Activated naive CD4-positive, alpha-beta T cell treated with anti-CD3 and anti-CD28 coated beads, Interleukin-2, amount 10 ng/mL, durations not matched to agents 7 days and 5 days (primary cell): ENCODE measurements around the gene CCDC137.
A peak's percentile ranks its signal among the peaks of the same experiment; 100 is the strongest.
"Not testable (repeated sequence)": the region's sequence is repeated elsewhere in the genome, so short reads cannot be mapped to it uniquely, and the experiment has no call there.

Experiments used
- CTCF ChIA-PET: fragments of 350-600 bp; sonication (Branson Sonifier 250); formaldehyde crosslinking; loops from one replicate; lab custom pipeline; 2021; ENCODE audit warnings: antibody characterized with exemption; lab: Charles Lee
- DNase-seq: peaks from one replicate; pipeline ENCODE4 v3.0.0-alpha.2; 2020
- H3K27ac Mint-ChIP-seq: one replicate; pipeline ENCODE4 v1.8.0; 2021; ENCODE audit warnings: mild to moderate bottlenecking, moderate library complexity, mixed read lengths
- H3K27me3 Mint-ChIP-seq: one replicate; pipeline ENCODE4 v1.8.0; 2021; ENCODE audit warnings: mild to moderate bottlenecking, mixed read lengths
- H3K36me3 Mint-ChIP-seq: one replicate; pipeline ENCODE4 v1.8.0; 2021; ENCODE audit warnings: mixed read lengths
- H3K4me1 Mint-ChIP-seq: one replicate; pipeline ENCODE4 v1.8.0; 2021; ENCODE audit warnings: mixed read lengths
- H3K4me3 Mint-ChIP-seq: one replicate; pipeline ENCODE4 v1.8.0; 2021; ENCODE audit warnings: mild to moderate bottlenecking, moderate library complexity, mixed read lengths
- H3K9me3 Mint-ChIP-seq: one replicate; pipeline ENCODE4 v1.8.0; 2021; ENCODE audit warnings: mixed read lengths

The CCDC137 gene

DNA sequence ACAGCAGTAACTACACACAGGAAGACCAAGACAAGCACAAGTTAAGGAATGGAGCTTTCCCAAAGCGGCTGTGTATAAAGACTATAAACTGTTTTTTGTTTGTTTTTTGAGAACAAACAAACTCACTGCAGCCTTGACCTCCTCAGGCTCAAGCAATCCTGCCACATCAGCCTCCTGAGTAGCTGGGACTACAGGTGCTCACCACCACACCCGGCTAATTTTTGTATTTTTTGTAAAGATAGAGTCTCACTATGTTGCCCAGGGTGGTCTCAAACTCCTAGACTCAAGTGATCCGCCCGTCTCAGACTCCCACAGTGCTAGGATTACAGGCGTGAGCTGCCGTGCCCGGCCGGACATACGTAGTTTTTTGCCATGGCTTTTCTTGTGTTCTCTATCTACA, 6.1 kb upstream of the CCDC137 start:
- H3K27ac Mint-ChIP-seq = no peak overlapping the region
- DNase-seq = no peak
- CTCF ChIA-PET = interaction anchor here (1.4 kb wide), 1 partner anchor 60 kb away, joined by 4 read pairs; no protein-coding TSS in a partner anchor
- H3K36me3 Mint-ChIP-seq = peaks cover 8% of the 10 kb centered on the region
- no peaks in the 10 kb centered on the region for H3K27me3 Mint-ChIP-seq
- peaks cover 42% of the 10 kb centered on the region for H3K4me1 Mint-ChIP-seq
- no peaks in the 10 kb centered on the region for H3K9me3 Mint-ChIP-seq
- no peak overlapping the region for H3K4me3 Mint-ChIP-seq

DNA sequence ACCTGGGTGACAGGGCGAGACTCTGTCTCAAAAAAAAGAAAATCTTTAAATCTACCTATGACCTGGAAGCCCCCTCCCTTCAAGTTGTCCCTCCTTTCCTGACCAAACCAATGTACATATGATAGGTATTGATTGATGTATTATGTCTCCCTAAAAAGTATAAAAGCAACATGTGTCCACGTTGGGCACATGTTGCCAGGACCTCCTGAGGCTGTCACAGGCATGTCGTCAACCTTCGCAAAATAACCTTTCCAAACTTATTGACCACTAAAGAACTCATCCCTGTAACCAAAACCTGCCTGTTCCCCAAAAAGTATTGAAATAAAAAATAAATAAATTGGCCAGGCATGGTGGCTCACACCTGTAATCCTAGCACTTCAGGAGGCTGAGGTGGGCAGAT, 4.5 kb upstream of the CCDC137 start:
- CTCF ChIA-PET = no interaction called here
- Mint-ChIP-seq H3K4me1 (peaks cover 41% of the 10 kb centered on the region), H3K9me3 (no peaks in the 10 kb centered on the region), H3K27ac (peak overlapping the region; percentile 99), H3K27me3 (no peaks in the 10 kb centered on the region), H3K36me3 (peaks cover 16% of the 10 kb centered on the region), H3K4me3 (no peak overlapping the region)
- DNase-seq = no peak

DNA sequence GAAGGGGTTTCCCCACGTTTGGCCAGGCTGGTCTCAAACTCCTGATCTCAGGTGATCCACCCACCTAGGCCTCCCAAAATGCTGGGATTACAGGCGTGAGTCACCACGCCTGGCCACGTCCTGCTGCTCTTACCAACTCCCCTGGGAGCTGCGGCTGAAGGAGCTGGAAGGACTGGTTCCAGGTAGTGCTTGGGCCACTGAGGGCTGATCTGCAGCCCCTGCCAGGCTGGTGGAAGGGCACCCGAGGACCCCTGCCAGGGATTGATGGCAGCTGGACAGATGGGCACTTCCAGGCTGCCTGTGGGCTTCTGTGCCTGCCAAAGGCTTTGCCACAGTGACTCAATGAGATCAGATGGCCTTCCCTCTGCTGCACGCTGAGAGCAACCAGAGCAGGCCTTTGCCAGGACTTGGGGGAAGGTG, 2.5 kb upstream of the CCDC137 start:
- CTCF ChIA-PET = no interaction called here
- Mint-ChIP-seq H3K27me3 (no peaks in the 10 kb centered on the region), H3K36me3 (peaks cover 28% of the 10 kb centered on the region), H3K4me1 (peaks cover 52% of the 10 kb centered on the region), H3K4me3 (peak overlapping the region; percentile 26), H3K9me3 (no peaks in the 10 kb centered on the region), H3K27ac (peak overlapping the region; percentile 99)
- DNase-seq = no peak

DNA sequence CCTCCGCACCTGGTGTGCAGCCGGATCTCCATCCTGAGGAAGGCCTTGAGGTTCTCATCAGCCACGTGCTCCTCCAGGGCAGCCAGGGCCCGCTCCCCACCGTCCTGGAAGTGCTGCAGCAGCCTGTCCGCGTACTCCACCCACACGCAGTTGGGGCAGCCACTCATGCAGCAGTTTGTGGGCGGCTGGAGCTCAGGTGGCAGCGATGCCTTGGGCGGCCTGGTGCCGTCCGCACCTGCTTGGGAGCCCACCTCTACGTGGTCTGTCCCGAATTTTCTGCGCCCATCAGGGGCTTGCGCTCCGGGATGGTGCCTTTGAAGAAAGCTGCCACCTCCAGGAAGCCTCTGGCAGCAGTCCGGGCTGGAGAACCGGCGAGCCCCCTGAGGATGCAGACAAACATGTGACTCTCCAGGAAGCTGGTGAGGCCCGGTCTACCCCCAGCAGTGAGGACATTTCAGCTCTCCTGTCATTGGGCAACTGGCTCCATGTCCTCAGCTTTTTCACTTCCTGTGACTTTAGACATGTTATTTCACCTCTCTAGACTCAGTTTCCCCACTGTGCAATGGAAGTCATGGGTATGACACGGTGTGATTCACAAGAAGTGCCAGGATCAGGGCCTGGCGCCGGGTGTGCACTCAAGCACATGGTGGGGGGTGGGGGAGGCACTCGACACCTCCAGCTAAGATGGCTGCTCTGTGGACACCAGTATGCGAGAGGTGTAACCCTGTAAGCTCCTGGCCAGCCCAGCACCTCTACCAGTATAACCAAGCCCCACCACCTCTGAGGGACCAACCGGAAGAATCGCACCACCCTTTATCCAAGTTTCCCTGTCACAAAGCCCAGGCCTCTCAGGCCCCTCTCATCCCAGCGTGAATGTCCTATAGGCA, 1.1 kb upstream of the CCDC137 start:
- H3K27me3 Mint-ChIP-seq = no peaks in the 10 kb centered on the region
- no peaks in the 10 kb centered on the region for H3K9me3 Mint-ChIP-seq
- peak overlapping the region; percentile 82 for H3K4me3 Mint-ChIP-seq
- H3K27ac Mint-ChIP-seq = peak overlapping the region; percentile 99
- peaks cover 36% of the 10 kb centered on the region for H3K36me3 Mint-ChIP-seq
- CTCF ChIA-PET = interaction anchor here (1.0 kb wide), 1 partner anchor 10 kb away, joined by 3 read pairs; the partner anchor contains the start of gene PDE6G
- peak; percentile 65 for DNase-seq
- peaks cover 61% of the 10 kb centered on the region for H3K4me1 Mint-ChIP-seq

DNA sequence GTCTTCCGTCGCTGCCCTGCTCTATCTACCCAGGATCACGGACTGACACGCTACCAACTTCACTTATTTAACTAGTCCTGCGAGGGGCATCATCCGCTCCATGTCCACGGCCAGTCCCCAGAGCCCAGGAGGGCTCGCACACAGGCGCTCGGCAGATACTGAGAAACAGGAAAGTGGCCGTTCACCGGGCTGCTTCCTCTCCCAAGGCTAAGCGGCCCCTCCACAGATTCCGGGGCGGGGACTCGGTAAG, 520 bp upstream of the CCDC137 start:
- DNase-seq = no peak
- Mint-ChIP-seq H3K27ac (peak overlapping the region; percentile 99), H3K27me3 (no peaks in the 10 kb centered on the region), H3K9me3 (no peaks in the 10 kb centered on the region), H3K36me3 (peaks cover 36% of the 10 kb centered on the region), H3K4me3 (peak overlapping the region; percentile 82), H3K4me1 (peaks cover 60% of the 10 kb centered on the region)
- CTCF ChIA-PET = interaction anchor here (1.0 kb wide), 1 partner anchor 10 kb away, joined by 3 read pairs; the partner anchor contains the start of gene PDE6G

DNA sequence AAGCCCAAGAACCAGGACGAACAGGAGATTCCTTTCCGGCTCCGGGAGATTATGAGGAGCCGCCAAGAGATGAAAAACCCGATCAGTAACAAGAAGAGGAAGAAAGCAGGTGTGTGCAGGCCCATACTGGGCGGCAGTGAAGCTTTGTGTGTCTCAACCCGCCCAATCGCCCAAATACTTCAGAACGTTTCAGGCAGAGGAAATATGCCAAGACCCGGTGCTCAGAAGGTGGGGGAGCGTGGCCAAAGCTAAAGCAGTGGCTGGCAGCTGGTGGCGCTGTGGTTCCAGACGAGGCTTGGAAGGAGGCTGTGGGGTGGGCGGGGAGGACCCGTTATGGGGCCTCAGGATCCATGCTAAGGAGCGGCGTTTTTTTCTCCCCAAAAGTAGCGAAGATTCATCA, 1.2 kb downstream of the CCDC137 start:
- Mint-ChIP-seq H3K4me1 (peaks cover 50% of the 10 kb centered on the region), H3K9me3 (no peaks in the 10 kb centered on the region), H3K4me3 (peak overlapping the region; percentile 82), H3K27ac (peak overlapping the region; percentile 87), H3K36me3 (peaks cover 50% of the 10 kb centered on the region), H3K27me3 (no peaks in the 10 kb centered on the region)
- no peak for DNase-seq
- CTCF ChIA-PET = no interaction called here

DNA sequence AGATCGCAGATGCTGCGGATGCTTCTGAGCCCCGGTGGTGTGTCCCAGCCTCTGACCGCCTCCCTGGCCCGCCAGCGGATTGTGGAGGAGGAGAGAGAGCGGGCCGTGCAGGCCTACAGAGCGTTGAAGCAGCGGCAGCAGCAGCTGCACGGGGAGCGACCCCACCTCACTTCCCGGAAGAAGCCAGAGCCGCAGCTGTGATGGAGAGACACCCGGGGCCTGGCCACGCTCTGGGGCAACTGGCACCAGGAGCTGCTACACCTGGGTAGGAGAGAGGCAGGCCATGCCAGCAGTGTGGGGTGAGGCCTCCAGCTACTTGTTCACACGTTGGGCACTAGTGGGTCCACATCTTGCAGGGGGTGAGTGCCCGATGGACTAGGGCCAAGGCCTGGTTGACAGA, 6.0 kb downstream of the CCDC137 start:
- CTCF ChIA-PET = no interaction called here
- Mint-ChIP-seq H3K36me3 (peaks cover 40% of the 10 kb centered on the region), H3K4me3 (no peak overlapping the region), H3K27me3 (no peaks in the 10 kb centered on the region), H3K4me1 (peaks cover 22% of the 10 kb centered on the region), H3K9me3 (no peaks in the 10 kb centered on the region), H3K27ac (no peak overlapping the region)
- no peak for DNase-seq

DNA sequence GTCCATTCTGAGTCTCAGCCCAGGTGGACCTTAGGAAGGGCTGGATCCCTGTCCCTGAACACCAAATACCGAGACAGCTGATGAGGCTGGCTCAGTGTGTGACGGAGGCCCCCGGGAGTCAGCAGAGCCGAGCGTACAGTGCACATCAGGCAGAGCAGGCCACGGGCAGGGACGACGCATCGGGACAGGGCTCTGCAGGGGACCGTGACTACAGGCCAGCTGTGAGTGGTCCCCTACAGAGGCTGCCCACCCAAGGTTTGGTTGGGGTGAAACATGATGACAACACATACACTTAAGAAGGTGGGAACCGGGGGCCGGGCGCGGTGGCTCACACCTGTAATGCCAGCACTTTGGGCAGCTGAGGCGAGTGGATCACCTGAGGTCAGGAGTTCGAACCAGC, 6.4 kb downstream of the CCDC137 start:
- Mint-ChIP-seq H3K27ac (no peak overlapping the region), H3K27me3 (no peaks in the 10 kb centered on the region), H3K4me1 (peaks cover 17% of the 10 kb centered on the region), H3K4me3 (no peak overlapping the region), H3K9me3 (no peaks in the 10 kb centered on the region), H3K36me3 (peaks cover 36% of the 10 kb centered on the region)
- no peak for DNase-seq
- CTCF ChIA-PET = no interaction called here

DNA sequence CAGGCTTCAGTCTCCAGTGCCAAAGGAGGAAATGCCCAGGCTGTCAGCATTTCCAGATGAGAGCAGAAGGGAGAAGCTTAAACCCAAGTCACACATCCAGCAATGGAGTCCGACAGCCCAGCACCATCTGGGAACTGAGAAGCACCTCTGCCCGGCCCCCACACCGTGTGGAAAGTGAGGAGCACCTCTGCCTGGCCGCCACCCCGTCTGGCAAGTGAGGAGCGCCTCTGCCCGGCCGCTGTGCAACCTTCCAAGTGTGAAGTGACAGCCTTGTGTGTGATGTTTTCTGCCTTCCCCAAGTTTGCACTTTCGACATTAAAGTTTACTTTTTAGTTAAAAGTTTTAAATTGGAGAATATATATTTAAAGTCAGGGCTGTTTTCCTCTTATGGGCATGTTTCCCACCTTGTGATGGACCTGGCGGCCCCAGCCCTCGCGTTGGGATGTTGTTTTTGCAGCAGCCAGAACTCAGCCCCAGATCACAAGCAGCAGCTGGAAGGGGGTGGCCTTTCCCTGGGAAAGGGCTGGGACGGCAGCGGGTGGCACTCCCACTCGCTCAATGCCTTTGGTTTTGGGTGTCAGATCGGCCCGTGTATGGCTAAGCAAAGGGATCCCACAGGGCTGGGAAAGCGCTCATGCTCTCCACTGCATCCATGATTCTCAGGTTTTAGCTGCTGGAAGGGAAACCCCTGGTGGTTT, 7.2 kb downstream of the CCDC137 start:
- no peak for DNase-seq
- Mint-ChIP-seq H3K27ac (no peak overlapping the region), H3K9me3 (no peaks in the 10 kb centered on the region), H3K27me3 (no peaks in the 10 kb centered on the region), H3K4me3 (no peak overlapping the region), H3K36me3 (peaks cover 31% of the 10 kb centered on the region), H3K4me1 (peaks cover 11% of the 10 kb centered on the region)
- CTCF ChIA-PET = no interaction called here

DNA sequence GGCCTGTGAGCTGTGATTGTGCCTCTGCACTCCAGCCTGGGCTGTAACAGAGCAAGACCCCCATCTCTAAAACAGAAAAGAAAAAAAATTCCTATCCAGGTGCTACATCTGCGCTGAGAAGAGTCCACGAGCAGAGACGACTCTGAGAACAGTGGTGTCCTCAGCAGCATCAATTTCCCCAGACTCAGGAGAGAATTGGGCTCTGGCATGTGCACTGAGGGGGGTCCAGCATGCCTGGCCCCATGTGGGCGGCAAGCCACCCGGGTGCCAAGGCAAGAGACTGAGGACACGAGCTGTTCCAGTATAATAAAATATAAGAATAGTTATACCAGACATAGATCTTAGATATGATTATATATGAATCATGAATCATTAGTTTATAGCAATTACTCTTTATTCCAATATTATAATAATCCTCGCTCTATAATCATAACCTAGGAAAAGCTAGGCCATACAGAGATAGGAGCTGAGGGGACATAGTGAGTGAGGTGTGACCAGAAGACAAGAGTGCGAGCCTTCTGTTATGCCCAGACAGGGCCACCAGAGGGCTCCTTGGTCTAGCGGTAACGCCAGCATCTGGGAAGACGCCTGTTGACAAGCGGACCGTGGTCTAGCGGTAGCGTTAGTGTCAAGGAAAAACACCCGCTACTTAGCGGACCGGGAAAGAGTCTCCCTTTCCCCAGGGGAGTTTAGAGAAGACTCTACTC, 9.1 kb downstream of the CCDC137 start:
- not testable (repeated sequence) for H3K27ac Mint-ChIP-seq, H3K4me1 Mint-ChIP-seq, H3K4me3 Mint-ChIP-seq, H3K9me3 Mint-ChIP-seq, H3K27me3 Mint-ChIP-seq
- peaks cover 21% of the 10 kb centered on the region for H3K36me3 Mint-ChIP-seq
- peak; percentile 48 for DNase-seq
- CTCF ChIA-PET = interaction anchor here (0.6 to 1.5 kb wide), 5 partner anchors 8 to 1102 kb away, joined by 3 to 8 read pairs (median 4); partner anchors contain the start of genes ARL16 and HGS

DNA sequence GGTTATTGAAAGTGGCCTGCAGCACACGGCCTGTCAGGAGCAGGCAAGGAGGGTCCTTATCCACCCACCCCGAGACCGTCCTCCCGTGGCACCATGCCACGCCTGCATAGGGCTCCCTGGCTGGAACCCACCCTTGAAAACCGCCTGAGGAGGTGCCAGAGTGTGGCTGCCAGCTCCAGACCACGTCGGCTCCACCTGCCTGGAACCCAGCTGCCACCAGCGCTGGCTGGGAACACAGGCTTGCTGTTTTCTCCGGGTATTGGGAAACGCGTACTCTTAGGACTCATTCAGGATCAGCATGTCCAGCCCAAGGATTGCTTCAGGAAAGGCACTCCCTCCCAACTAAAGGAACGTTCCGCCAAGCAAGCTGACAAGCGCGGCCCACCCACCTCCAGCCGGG, 10.4 kb downstream of the CCDC137 start:
- Mint-ChIP-seq H3K4me1 (peaks cover 5% of the 10 kb centered on the region), H3K27ac (no peak overlapping the region), H3K36me3 (peaks cover 21% of the 10 kb centered on the region), H3K9me3 (no peaks in the 10 kb centered on the region), H3K4me3 (no peak overlapping the region), H3K27me3 (no peaks in the 10 kb centered on the region)
- CTCF ChIA-PET = no interaction called here
- DNase-seq = no peak

DNA sequence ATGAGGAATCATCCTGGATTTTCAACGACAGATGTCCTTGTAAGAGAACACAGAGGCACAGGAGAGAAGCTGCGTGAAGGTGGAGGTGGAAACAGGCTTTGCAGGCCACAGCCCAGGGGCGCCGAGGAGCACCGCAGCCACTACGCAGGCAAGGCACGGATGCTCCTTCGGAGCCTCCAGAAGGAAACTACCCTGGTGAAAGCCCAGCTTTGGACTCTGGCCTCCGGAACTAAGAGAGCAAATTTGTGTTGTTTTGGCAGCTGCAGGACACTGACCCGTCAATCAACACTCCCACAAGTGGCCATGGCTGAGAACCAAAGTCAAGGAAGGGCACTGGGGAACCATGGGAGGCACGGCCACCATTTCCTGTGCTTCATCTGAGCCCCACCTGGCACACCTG, 13.6 kb downstream of the CCDC137 start:
- no peak overlapping the region for H3K27ac Mint-ChIP-seq
- no peaks in the 10 kb centered on the region for H3K9me3 Mint-ChIP-seq
- CTCF ChIA-PET = no interaction called here
- H3K27me3 Mint-ChIP-seq = peaks cover 4% of the 10 kb centered on the region
- peaks cover 13% of the 10 kb centered on the region for H3K36me3 Mint-ChIP-seq
- peaks cover 27% of the 10 kb centered on the region for H3K4me1 Mint-ChIP-seq
- no peak for DNase-seq
- H3K4me3 Mint-ChIP-seq = no peak overlapping the region

DNA sequence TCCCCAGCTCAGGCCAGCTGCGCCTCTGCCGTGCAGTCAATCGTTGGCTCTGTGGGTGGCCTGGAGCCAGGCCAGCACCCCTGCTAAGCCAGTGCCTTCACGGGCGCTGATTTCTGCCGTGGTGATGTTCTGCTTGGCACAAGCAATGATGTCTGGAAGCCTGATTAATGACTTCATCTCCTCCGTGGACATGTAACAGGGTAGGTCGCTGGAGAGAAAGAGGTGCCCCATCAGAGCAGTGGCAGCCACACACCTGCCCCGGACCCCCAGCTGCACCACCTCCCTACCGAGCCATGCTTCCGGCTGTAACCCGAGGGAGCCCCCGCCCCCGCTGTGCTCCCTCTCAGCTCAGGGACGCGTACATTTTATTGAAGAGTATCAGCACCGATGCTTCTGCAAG, 15.1 kb downstream of the CCDC137 start:
- CTCF ChIA-PET = interaction anchor here (0.6 kb wide), 1 partner anchor 158 kb away, joined by 3 read pairs; no protein-coding TSS in a partner anchor
- no peak overlapping the region for H3K27ac Mint-ChIP-seq
- no peak for DNase-seq

DNA sequence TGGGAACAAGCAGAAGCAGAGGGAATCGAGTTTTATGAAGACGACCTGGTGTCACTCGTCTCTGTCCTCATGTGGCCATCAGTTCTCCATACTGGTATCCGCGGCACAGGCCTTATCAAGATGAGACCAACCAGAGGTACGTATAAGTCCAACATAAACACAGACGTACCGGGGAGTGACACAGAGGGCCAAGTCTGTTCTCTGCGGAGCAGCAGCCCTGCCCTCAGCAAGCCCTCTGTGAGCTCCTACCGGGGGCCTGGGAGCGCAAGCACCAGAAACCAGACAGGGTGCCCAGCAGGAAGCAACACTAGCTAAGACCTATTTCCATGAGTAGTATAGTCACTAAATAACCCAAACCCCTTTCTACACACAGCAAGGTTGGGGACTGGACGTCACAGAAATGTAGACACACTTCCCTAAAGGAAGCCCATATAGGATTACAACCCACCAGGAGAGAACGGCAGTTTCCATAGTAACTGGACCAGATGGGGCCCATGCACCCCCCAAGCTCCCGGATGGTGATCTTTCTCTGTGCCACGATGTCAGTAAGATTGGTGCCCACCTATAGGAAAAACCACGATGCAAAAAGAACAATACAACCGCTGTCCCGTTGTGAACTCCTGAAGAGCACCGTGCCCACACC, 16.1 kb downstream of the CCDC137 start:
- peaks cover 30% of the 10 kb centered on the region for H3K36me3 Mint-ChIP-seq
- CTCF ChIA-PET = interaction anchor here (1.4 kb wide), 1 partner anchor 20 kb away, joined by 4 read pairs; the partner anchor contains the start of gene MRPL12
- peak overlapping the region; percentile 94 for H3K4me3 Mint-ChIP-seq
- H3K27ac Mint-ChIP-seq = peak overlapping the region; percentile 8
- no peak for DNase-seq
- no peaks in the 10 kb centered on the region for H3K9me3 Mint-ChIP-seq
- H3K27me3 Mint-ChIP-seq = peaks cover 4% of the 10 kb centered on the region
- peaks cover 40% of the 10 kb centered on the region for H3K4me1 Mint-ChIP-seq

More for the DNA sequence above, 15.1 kb downstream of the CCDC137 start:
- Mint-ChIP-seq H3K27me3 (peaks cover 4% of the 10 kb centered on the region), H3K4me1 (peaks cover 37% of the 10 kb centered on the region), H3K36me3 (peaks cover 22% of the 10 kb centered on the region), H3K4me3 (peak overlapping the region; percentile 41), H3K9me3 (no peaks in the 10 kb centered on the region)
